ENCODE results near the gene IGFBP5. TPM values are rescaled to one million over a fixed set of nuclear protein-coding genes. Genes with fewer than 3 reads are reported as not detected.

Gene IGFBP5
- total RNA-seq, 1 donor from 2014 or later = 1,383 TPM

DNA sequence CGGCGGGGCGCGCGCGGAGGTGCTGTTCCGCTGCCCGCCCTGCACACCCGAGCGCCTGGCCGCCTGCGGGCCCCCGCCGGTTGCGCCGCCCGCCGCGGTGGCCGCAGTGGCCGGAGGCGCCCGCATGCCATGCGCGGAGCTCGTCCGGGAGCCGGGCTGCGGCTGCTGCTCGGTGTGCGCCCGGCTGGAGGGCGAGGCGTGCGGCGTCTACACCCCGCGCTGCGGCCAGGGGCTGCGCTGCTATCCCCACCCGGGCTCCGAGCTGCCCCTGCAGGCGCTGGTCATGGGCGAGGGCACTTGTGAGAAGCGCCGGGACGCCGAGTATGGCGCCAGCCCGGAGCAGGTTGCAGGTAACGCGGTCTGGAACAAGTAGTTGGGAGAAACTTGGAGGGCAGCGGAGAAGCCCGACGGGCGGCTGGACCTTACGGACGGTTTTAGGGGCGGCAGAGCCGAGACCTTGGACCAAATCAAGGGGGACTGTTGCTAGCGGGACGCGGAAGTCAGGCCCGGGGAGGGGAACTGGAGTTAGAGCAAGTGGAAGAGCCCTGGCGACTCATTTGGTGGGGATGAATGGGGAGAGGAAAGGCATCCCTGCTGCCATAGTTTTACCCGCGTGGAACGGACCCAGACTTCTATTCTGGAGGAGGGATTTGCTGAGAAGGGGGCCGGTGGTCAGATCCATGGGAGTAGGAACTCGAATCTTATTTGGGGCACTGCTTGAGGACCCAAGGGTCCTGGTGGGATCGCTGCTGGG is 61.6 kb downstream of the IGFBP5 start:
- Mint-ChIP-seq H3K27ac (ENCODE audit: unreplicated experiment) (peak overlapping the region; percentile 99), H3K36me3 (ENCODE audit: unreplicated experiment) (peaks cover 23% of the 10 kb centered on the region), H3K4me1 (ENCODE audit: unreplicated experiment) (peaks cover 36% of the 10 kb centered on the region), H3K27me3 (ENCODE audit: unreplicated experiment) (no peaks in the 10 kb centered on the region), H3K4me3 (ENCODE audit: unreplicated experiment) (peak overlapping the region; percentile 96), H3K9me3 (ENCODE audit: unreplicated experiment) (no peaks in the 10 kb centered on the region)
- TF ChIP-seq, protein P1, sequence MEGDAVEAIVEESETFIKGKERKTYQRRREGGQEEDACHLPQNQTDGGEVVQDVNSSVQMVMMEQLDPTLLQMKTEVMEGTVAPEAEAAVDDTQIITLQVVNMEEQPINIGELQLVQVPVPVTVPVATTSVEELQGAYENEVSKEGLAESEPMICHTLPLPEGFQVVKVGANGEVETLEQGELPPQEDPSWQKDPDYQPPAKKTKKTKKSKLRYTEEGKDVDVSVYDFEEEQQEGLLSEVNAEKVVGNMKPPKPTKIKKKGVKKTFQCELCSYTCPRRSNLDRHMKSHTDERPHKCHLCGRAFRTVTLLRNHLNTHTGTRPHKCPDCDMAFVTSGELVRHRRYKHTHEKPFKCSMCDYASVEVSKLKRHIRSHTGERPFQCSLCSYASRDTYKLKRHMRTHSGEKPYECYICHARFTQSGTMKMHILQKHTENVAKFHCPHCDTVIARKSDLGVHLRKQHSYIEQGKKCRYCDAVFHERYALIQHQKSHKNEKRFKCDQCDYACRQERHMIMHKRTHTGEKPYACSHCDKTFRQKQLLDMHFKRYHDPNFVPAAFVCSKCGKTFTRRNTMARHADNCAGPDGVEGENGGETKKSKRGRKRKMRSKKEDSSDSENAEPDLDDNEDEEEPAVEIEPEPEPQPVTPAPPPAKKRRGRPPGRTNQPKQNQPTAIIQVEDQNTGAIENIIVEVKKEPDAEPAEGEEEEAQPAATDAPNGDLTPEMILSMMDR (IDR thresholded peaks at IDR 0.05) = no peak
- no peak for DNase-seq (ENCODE audit: extremely low spot score, unreplicated experiment)

DNA sequence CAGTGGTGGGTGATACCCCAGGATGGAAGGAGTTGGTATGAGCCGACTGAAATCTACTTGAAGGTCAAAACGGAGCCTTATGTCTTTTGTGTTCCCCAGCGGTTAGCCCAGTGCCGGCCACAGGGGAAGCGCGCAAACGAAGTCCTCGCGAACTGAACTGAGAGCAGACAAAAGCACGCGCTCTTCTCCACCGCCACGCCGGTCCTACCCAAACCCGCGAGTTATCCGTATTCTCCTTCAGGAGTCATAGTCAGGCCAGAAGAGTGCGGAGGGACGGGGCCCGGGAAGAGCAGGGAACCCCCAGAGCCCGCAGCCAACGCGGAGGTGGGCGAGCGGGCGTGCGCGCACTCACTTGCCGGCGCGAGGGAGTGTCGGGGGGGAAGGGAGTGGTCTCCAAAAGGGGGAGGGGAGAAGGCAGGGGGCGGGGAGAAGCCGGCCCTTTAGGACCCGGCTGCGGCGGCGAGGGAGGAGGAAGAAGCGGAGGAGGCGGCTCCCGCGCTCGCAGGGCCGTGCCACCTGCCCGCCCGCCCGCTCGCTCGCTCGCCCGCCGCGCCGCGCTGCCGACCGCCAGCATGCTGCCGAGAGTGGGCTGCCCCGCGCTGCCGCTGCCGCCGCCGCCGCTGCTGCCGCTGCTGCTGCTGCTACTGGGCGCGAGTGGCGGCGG is 62.3 kb downstream of the IGFBP5 start, which contains the start of gene IGFBP2:
Gene IGFBP2, plus strand, starts transcription at position 469 of the 664 bp plus-strand sequence. Its CDS starts 104 bp downstream, at position 573.
- peaks cover 33% of the 10 kb centered on the region for H3K4me1 Mint-ChIP-seq (ENCODE audit: unreplicated experiment)
- H3K27ac Mint-ChIP-seq (ENCODE audit: unreplicated experiment) = peak within 1 kb of the TSS; percentile 99
- TF ChIP-seq, protein P1 (IDR thresholded peaks at IDR 0.05) = no peak
- no peaks in the 10 kb centered on the region for H3K27me3 Mint-ChIP-seq (ENCODE audit: unreplicated experiment)
- no peaks in the 10 kb centered on the region for H3K9me3 Mint-ChIP-seq (ENCODE audit: unreplicated experiment)
- peaks cover 23% of the 10 kb centered on the region for H3K36me3 Mint-ChIP-seq (ENCODE audit: unreplicated experiment)
- peak; percentile 90 for DNase-seq (ENCODE audit: extremely low spot score, unreplicated experiment)
- peak within 1 kb of the TSS; percentile 96 for H3K4me3 Mint-ChIP-seq (ENCODE audit: unreplicated experiment)

DNA sequence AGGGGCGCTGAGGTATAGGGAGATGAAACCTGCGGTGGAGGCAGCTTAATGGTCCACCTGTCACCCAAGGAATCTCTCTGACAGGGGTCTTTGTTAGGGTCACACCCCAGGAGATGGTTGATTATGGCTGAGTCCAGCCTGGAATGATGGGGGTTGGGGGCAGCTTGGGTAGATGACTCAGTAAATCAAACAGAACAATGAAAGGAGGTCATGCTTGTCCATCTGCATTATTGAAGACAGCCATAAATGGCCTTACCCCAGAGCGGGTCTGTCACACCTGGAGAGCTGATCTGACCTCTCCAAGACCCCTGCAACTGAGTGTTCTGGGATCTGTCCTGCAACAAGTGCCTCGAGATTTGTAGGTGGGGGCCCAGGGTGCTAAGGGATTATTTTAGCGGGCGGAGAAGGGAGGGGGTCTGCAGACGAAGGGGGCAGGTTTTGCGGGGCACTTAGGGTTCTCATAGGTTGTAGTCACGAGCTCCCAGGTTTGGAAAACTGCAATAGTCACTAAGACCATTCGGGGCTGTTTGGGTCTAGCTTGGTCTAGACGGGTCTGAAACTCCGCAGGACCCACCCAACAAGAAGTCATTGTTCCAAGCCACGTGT is 62.9 kb downstream of the IGFBP5 start:
- Mint-ChIP-seq H3K9me3 (ENCODE audit: unreplicated experiment) (no peaks in the 10 kb centered on the region), H3K27ac (ENCODE audit: unreplicated experiment) (peak overlapping the region; percentile 81), H3K4me3 (ENCODE audit: unreplicated experiment) (peak overlapping the region; percentile 85), H3K27me3 (ENCODE audit: unreplicated experiment) (no peaks in the 10 kb centered on the region), H3K4me1 (ENCODE audit: unreplicated experiment) (peaks cover 27% of the 10 kb centered on the region), H3K36me3 (ENCODE audit: unreplicated experiment) (peaks cover 21% of the 10 kb centered on the region)
- no peak for DNase-seq (ENCODE audit: extremely low spot score, unreplicated experiment)
- TF ChIP-seq, protein P1 (IDR thresholded peaks at IDR 0.05) = no peak

DNA sequence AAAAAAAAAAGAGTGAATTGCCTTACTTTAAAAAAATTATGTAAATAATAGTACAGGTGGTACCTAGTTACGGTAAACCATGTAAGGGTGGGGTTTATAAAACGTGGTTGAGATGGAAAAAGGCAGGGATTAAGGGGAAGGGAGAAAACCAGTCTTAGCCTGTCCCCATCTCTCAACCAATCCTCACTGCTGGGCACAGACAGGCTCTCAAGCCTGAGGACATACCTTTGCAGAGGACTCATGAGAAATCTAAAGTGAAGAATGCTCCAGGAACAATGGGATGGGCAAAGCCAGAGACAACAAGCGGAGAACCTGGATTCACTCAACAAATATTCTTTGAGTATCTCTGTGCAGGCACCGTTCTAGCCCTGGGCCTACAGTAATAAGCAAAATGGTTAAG is 65.6 kb downstream of the IGFBP5 start:
- H3K9me3 Mint-ChIP-seq (ENCODE audit: unreplicated experiment) = no peaks in the 10 kb centered on the region
- no peaks in the 10 kb centered on the region for H3K27me3 Mint-ChIP-seq (ENCODE audit: unreplicated experiment)
- H3K4me3 Mint-ChIP-seq (ENCODE audit: unreplicated experiment) = no peak overlapping the region
- peaks cover 17% of the 10 kb centered on the region for H3K4me1 Mint-ChIP-seq (ENCODE audit: unreplicated experiment)
- no peak for DNase-seq (ENCODE audit: extremely low spot score, unreplicated experiment)
- TF ChIP-seq, protein P1 (IDR thresholded peaks at IDR 0.05) = no peak
- H3K36me3 Mint-ChIP-seq (ENCODE audit: unreplicated experiment) = peaks cover 7% of the 10 kb centered on the region
- no peak overlapping the region for H3K27ac Mint-ChIP-seq (ENCODE audit: unreplicated experiment)

DNA sequence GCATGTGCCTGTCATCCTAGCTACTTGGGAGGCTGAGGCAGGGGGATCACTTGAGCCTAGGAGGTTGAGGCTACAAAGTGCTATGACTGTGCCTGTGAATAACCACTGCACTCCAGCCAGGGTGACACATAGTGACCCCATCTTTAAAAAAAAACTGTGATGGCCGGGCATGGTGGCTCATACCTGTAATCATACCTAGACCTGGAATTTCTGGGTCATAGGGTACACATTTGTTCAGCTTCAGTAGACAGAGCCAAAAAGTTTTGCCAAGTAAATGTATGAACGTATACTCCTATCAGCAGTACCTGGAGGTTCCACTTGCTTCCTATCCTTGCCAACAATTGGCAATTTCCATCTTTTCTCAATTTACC is 68.5 kb downstream of the IGFBP5 start:
- no peak for DNase-seq (ENCODE audit: extremely low spot score, unreplicated experiment)
- H3K9me3 Mint-ChIP-seq (ENCODE audit: unreplicated experiment) = no peaks in the 10 kb centered on the region
- TF ChIP-seq, protein P1 (IDR thresholded peaks at IDR 0.05) = no peak
- no peaks in the 10 kb centered on the region for H3K36me3 Mint-ChIP-seq (ENCODE audit: unreplicated experiment)
- H3K4me1 Mint-ChIP-seq (ENCODE audit: unreplicated experiment) = peaks cover 5% of the 10 kb centered on the region
- no peak overlapping the region for H3K27ac Mint-ChIP-seq (ENCODE audit: unreplicated experiment)
- no peaks in the 10 kb centered on the region for H3K27me3 Mint-ChIP-seq (ENCODE audit: unreplicated experiment)
- no peak overlapping the region for H3K4me3 Mint-ChIP-seq (ENCODE audit: unreplicated experiment)

Data from osteocyte (in vitro differentiated cells).